ENCODE data around the gene KDM4B.

KDM4B gene

DNA sequence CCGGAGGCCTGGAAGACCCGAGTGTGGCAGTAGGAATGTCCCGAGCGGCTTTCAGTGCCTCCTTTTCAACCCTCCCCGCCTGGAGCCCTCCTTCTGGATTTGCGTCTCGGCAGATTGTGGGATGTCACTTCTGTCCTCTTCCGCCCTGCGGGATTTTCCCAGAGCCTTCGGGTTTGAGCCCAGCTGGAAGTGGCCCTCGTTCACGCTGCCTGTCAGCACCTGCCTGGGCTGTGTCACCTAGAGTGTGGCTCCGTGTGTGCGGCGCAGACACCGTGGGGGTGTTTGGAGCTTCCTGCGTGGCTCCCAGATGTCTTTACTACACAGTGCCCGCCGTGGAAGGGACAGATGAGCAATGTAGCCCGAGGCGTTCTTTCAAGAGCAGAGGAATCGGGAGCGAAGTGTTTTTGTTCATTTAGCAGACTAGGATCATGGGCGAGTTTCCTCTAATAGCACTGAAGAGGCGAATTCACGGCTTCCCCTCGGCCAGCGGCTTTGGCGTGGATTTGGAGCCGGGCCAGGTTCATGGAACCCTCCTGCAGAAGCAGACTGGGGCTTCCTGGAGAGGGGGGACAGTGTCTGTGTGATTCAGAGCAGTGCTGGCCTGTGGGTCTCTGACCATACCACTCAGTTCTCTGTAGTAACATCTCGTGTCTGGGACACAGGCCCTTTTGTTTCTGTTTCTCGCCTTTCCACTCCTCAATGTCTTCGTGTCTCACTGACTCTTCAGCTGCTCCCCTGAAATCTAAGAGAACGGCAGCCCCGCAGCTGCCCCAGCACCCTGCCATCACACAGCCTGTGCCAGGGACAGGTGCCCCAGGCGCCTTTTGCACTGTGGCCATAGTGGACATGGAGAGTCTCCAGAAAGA is 68.0 kb downstream of the KDM4B start:
- no peak for TF ChIP-seq CTCF (IDR thresholded peaks at IDR 0.05)
- H3K4me3 ChIP-seq, result peak overlapping the region; percentile 54
- peak overlapping the region in 1 of 2 donors; percentile 63 for H3K27ac ChIP-seq
- no peak for DNase-seq (ENCODE audit: low spot score)

DNA sequence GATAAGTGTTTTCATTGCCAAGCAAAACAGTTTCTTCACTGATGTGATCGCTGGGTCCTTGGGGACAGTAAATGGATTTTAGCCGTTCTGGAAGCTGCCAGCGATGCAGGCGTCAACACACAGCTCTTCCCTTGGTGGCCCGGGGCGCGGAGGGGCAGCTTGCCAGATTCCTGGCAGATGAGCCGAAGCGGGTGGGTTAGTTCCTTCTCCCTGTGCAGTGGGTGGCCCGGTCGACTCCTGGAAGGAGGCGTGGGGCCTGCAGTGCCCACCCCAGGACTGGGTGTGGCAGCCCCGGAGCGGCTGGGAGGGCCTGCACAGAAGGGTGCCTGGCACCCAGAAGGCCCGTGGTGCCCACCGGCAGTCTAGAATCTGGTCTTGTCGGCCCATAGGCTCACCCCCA is 69.0 kb downstream of the KDM4B start:
- H3K27ac ChIP-seq, result no peak overlapping the region
- DNase-seq (ENCODE audit: low spot score), result no peak
- TF ChIP-seq CTCF (IDR thresholded peaks at IDR 0.05), result no peak
- no peak overlapping the region for H3K4me3 ChIP-seq

DNA sequence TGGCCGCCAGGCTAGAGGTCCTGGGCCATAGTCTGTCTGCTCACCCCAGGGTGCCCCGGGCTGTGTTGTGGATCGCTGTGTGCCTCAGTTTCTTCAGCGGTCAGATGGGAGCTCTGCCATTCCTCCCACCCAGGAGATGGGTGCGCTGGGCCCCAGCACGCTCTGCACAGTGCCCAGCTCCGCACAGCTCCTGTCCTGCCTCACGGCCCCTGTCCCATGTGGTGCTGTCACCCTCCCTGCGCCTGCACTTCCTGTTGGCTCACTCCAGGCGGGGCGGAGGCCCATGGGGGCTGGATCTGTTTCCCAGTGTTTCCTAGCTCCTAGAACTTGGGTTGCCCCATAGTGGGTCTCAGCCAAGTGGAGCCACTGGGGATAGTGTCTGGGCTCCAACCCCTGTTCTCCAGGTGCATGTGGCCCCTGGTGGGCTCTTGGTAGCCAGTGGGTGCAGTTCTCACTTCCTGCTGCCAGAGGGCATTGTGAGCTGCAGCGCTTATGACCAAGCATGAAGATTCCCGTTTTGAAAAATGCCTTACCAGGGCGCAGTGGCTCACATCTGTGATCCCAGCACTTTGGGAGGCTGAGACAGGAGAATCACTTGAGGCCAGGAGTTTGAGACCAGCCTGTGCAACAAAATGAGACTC is 69.8 kb downstream of the KDM4B start:
- no peak for DNase-seq (ENCODE audit: low spot score)
- H3K27ac ChIP-seq, result no peak overlapping the region

DNA sequence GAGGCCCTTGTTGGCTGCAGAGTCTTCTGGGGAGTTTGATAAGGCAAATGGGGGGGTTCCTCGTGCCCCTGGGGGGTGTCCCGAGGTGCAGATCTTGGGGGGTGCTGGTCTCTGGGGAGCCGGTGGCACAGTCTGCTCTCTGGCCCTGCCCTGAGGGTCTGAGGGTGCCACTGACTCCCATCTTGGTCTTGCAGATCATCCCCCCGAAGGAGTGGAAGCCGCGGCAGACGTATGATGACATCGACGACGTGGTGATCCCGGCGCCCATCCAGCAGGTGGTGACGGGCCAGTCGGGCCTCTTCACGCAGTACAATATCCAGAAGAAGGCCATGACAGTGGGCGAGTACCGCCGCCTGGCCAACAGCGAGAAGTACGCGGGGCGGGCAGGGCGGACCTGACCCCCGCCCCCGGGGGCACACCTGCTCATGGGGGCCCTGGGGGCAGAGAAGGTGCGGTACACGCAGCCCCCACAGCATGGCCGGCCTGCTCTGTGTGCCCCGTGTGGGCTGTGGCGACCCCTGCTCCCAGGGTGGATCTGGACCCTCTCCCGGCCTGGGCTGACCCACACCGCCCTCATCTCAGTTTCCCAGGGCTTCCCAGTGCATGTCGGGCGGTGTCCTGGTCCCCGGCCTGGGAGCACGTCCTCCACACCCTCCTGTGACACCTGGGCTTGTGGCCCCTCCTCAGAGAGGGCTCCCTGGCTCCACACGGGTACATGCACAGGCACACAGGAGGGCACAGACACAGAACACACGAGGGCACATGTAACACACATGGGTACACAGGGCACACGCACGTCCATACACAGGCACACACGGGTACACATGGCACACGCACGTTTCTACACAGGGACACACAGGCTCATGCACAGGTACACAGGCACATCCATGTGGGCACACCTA is 71.0 kb downstream of the KDM4B start:
- DNase-seq (ENCODE audit: low spot score), result no peak

More for the DNA sequence above, 69.8 kb downstream of the KDM4B start:
- peak; percentile 20 for TF ChIP-seq CTCF (IDR thresholded peaks at IDR 0.05)
- H3K4me3 ChIP-seq, result no peak overlapping the region

GRCh38 chr19:5040544-5041167 is 71.7 kb downstream of the KDM4B start:
- TF ChIP-seq CTCF (IDR thresholded peaks at IDR 0.05), result no peak
- DNase-seq (ENCODE audit: low spot score), result no peak
- no peak overlapping the region for H3K27ac ChIP-seq
- H3K4me3 ChIP-seq, result no peak overlapping the region

More for the DNA sequence above, 71.0 kb downstream of the KDM4B start:
- Histone ChIP-seq H3K27ac (no peak overlapping the region), H3K4me3 (no peak overlapping the region)
- TF ChIP-seq CTCF (IDR thresholded peaks at IDR 0.05), result no peak

DNA sequence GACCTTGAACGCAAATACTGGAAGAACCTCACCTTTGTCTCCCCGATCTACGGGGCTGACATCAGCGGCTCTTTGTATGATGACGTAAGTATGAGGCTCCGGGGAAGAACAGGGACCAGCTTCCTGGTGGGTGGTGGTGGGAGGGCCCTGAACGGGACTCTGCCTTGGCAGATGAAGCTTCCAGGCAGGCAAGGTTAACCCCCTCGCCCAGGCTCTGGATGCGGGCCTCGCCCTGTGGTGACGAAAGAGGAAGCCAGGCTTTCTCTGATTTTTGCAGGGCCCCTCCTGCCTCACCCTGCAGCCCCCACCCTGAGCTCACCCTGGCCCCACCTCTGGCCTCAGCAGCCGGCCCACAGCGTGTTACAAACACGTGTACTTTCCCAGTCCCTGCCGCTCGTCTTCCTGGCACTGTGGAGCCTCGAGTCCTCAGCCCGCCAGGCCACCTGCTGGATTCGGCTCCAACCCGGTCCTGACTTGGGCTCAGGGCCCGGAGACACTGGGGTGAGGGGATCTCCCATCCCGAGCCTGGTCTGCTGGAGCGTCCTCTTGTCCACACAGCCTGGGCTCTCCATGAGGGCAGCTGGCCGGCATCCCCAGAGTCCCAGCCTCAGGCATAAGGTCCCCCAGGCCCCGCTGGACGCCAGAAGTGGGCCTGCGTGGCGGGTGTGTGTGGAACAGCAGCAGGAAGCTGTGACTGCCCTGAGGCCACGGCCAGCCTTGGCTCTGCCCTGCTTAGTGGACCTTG is 72.4 kb downstream of the KDM4B start:
- Histone ChIP-seq H3K4me3 (no peak overlapping the region), H3K27ac (no peak overlapping the region)
- no peak for DNase-seq (ENCODE audit: low spot score)
- TF ChIP-seq CTCF (IDR thresholded peaks at IDR 0.05), result no peak
